Endothelial cell of umbilical vein (primary cell): ENCODE measurements around the gene CEP70.

Experiments used
- POLR2A ChIP-seq: IDR thresholded peaks from 2 replicates; pipeline ENCODE4 v1.6.1; 2012; ENCODE audit warnings: low read depth, mild to moderate bottlenecking, control low read depth, low read length
- TF ChIP-seq, protein P1 (sequence below), 2 donors: IDR thresholded peaks; 1 replicate in 1 of 2; 2 replicates in 1 of 2; pipeline ENCODE4 v1.5.1; 2011; ENCODE audit warnings: low read length in 2 of 2, mild to moderate bottlenecking in 2 of 2, moderate library complexity in 2 of 2, control low read depth in 1 of 2, inconsistent platforms in 1 of 2, low read depth in 1 of 2; ENCODE audit not compliant: insufficient read depth in 1 of 2; ENCODE audit errors: extremely low read depth in 1 of 2

DNA sequence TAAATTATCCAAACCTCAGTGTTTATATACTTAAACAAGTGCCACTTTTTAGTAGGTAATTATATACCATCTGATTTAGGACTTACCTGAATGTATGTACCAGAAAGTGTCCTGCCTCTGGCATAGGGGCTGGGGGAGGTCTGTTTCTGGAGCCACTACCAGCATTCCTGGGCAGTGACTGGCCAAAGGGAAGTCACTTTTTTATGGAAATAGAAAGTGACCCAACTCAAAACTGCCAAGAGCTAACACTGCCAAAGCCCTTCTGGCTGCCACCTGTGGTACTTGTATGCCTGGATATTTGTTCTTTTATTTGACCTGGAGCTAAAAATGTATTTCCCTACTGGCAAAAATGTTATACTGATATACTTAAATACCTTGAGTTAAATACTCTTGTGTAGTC, 116.9 kb downstream of the CEP70 start:
- TF ChIP-seq, protein P1, sequence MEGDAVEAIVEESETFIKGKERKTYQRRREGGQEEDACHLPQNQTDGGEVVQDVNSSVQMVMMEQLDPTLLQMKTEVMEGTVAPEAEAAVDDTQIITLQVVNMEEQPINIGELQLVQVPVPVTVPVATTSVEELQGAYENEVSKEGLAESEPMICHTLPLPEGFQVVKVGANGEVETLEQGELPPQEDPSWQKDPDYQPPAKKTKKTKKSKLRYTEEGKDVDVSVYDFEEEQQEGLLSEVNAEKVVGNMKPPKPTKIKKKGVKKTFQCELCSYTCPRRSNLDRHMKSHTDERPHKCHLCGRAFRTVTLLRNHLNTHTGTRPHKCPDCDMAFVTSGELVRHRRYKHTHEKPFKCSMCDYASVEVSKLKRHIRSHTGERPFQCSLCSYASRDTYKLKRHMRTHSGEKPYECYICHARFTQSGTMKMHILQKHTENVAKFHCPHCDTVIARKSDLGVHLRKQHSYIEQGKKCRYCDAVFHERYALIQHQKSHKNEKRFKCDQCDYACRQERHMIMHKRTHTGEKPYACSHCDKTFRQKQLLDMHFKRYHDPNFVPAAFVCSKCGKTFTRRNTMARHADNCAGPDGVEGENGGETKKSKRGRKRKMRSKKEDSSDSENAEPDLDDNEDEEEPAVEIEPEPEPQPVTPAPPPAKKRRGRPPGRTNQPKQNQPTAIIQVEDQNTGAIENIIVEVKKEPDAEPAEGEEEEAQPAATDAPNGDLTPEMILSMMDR (IDR thresholded peaks at IDR 0.05; ENCODE audit: extremely low read depth in 1 of 2, insufficient read depth in 1 of 2, low read depth in 1 of 2, low read length in 2 of 2), result no peak
- TF ChIP-seq POLR2A, result no peak
